MM.1S (cell line): Measurements from ENCODE around the gene ADAM23.

Experiments used
- DNase-seq: peaks from one replicate; pipeline ENCODE4 v3.0.0-alpha.2; 2015
- H2AFZ ChIP-seq: fragments of 300-600 bp; sonication (generic); 2 replicates; pipeline ENCODE4 v1.6.0; 2016; ENCODE audit warnings: antibody characterized with exemption, low read length
- H3F3A ChIP-seq: fragments of 300-600 bp; sonication (generic); 2 replicates; pipeline ENCODE4 v1.6.1; 2016; ENCODE audit warnings: mild to moderate bottlenecking, antibody characterized with exemption, low read length, moderate library complexity, mixed read lengths; ENCODE audit not compliant: insufficient read depth
- H3K27ac ChIP-seq: fragments of 300-600 bp; sonication (generic); 2 replicates; pipeline ENCODE4 v1.5.1; 2016; ENCODE audit warnings: mild to moderate bottlenecking, low read length
- H3K27me3 ChIP-seq: fragments of 300-600 bp; sonication (generic); replicated peaks from 2 replicates; pipeline ENCODE4 v1.6.0; 2016; ENCODE audit warnings: low read length; ENCODE audit not compliant: insufficient read depth
- H3K36me3 ChIP-seq: fragments of 300-600 bp; sonication (generic); replicated peaks from 2 replicates; pipeline ENCODE4 v1.6.1; 2016; ENCODE audit warnings: mild to moderate bottlenecking, low read length, mixed read lengths; ENCODE audit not compliant: insufficient read depth
- H3K4me1 ChIP-seq: fragments of 300-600 bp; sonication (generic); 2 replicates; pipeline ENCODE4 v1.6.1; 2016; ENCODE audit warnings: low read length, mixed read lengths
- H3K4me2 ChIP-seq: fragments of 300-600 bp; sonication (generic); 2 replicates; pipeline ENCODE4 v1.6.0; 2016; ENCODE audit warnings: low read depth, low read length
- H3K4me3 ChIP-seq: fragments of 300-600 bp; sonication (generic); 2 replicates; pipeline ENCODE4 v1.5.1; 2016; ENCODE audit warnings: low read length, mixed read lengths
- H3K79me2 ChIP-seq: fragments of 300-600 bp; sonication (generic); 2 replicates; pipeline ENCODE4 v1.6.1; 2016; ENCODE audit warnings: mixed run types, low read length, mixed read lengths
- H3K9ac ChIP-seq: fragments of 300-600 bp; sonication (generic); 2 replicates; pipeline ENCODE4 v1.6.1; 2016; ENCODE audit warnings: low read length, mixed read lengths
- H3K9me2 ChIP-seq: fragments of 300-600 bp; sonication (generic); replicated peaks from 2 replicates; pipeline ENCODE4 v1.6.1; 2016; ENCODE audit warnings: mild to moderate bottlenecking, low read length, mixed read lengths; ENCODE audit not compliant: insufficient read depth
- H3K9me3 ChIP-seq: fragments of 300-600 bp; sonication (generic); replicated peaks from 2 replicates; pipeline ENCODE4 v1.6.1; 2016; ENCODE audit warnings: mild to moderate bottlenecking, low read length, mixed read lengths; ENCODE audit not compliant: insufficient read depth
- H4K20me1 ChIP-seq: fragments of 300-600 bp; sonication (generic); 2 replicates; pipeline ENCODE4 v1.6.1; 2016; ENCODE audit warnings: mild to moderate bottlenecking, low read length, moderate library complexity, mixed read lengths; ENCODE audit not compliant: insufficient read depth
- CTCF ChIP-seq: fragments of 300-600 bp; sonication (generic); IDR thresholded peaks from 2 replicates; pipeline ENCODE4 v1.5.1; 2016; ENCODE audit warnings: antibody characterized with exemption, low read length, mixed read lengths
- EZH2 ChIP-seq: fragments of 300-600 bp; sonication (generic); optimal IDR thresholded peaks from 2 replicates; pipeline ENCODE3; 2017; ENCODE audit warnings: low read depth, mild to moderate bottlenecking, antibody characterized with exemption, low read length, mixed read lengths
- EZH2phosphoT487 ChIP-seq: fragments of 300-600 bp; sonication (generic); IDR thresholded peaks from 2 replicates; pipeline ENCODE4 v1.6.1; 2018; ENCODE audit warnings: antibody characterized with exemption, low read length

Gene ADAM23

GRCh38 chr2:206572725-206573124 is 129.4 kb downstream of the ADAM23 start:
- Histone ChIP-seq H3F3A (no peaks in the 10 kb centered on the region), H4K20me1 (no peaks in the 10 kb centered on the region), H3K79me2 (no peaks in the 10 kb centered on the region), H3K27me3 (no peaks in the 10 kb centered on the region), H3K9me2 (no peaks in the 10 kb centered on the region), H2AFZ (no peak overlapping the region), H3K4me3 (no peak overlapping the region), H3K27ac (no peak overlapping the region), H3K36me3 (no peaks in the 10 kb centered on the region), H3K9ac (no peak overlapping the region), H3K4me1 (no peaks in the 10 kb centered on the region), H3K9me3 (no peaks in the 10 kb centered on the region), H3K4me2 (no peak overlapping the region)
- TF ChIP-seq EZH2phosphoT487 (no peak), CTCF (no peak)
- DNase-seq, result no peak

GRCh38 chr2:206573793-206574192 is 130.5 kb downstream of the ADAM23 start:
- Histone ChIP-seq H4K20me1 (no peaks in the 10 kb centered on the region), H3K79me2 (no peaks in the 10 kb centered on the region), H2AFZ (no peak overlapping the region), H3F3A (no peaks in the 10 kb centered on the region), H3K9me3 (no peaks in the 10 kb centered on the region), H3K36me3 (no peaks in the 10 kb centered on the region), H3K27me3 (no peaks in the 10 kb centered on the region), H3K9me2 (no peaks in the 10 kb centered on the region), H3K9ac (no peak overlapping the region), H3K4me3 (no peak overlapping the region), H3K4me2 (no peak overlapping the region), H3K27ac (no peak overlapping the region), H3K4me1 (no peaks in the 10 kb centered on the region)
- no peak for DNase-seq
- no peak for TF ChIP-seq EZH2phosphoT487
- no peak for TF ChIP-seq EZH2
- no peak for TF ChIP-seq CTCF

GRCh38 chr2:206584323-206585116 is 141.2 kb downstream of the ADAM23 start:
- H3K27ac ChIP-seq, result no peak overlapping the region
- DNase-seq, result no peak
- no peaks in the 10 kb centered on the region for H4K20me1 ChIP-seq
- TF ChIP-seq EZH2phosphoT487 (no peak), CTCF (no peak), EZH2 (no peak)
- no peaks in the 10 kb centered on the region for H3F3A ChIP-seq
- no peaks in the 10 kb centered on the region for H3K27me3 ChIP-seq
- no peaks in the 10 kb centered on the region for H3K79me2 ChIP-seq
- no peaks in the 10 kb centered on the region for H3K9me3 ChIP-seq
- no peaks in the 10 kb centered on the region for H3K36me3 ChIP-seq
- no peak overlapping the region for H3K9ac ChIP-seq
- H3K4me2 ChIP-seq, result no peak overlapping the region
- no peak overlapping the region for H3K4me3 ChIP-seq
- H2AFZ ChIP-seq, result no peak overlapping the region
- no peaks in the 10 kb centered on the region for H3K9me2 ChIP-seq
- no peaks in the 10 kb centered on the region for H3K4me1 ChIP-seq
